ENCODE results near the gene CDH24. TPM values are rescaled to one million over a fixed set of nuclear protein-coding genes. Genes with fewer than 3 reads are reported as not detected.
"Not testable (repeated sequence)": the region's sequence is repeated elsewhere in the genome, so short reads cannot be mapped to it uniquely, and the experiment has no call there.

Gene CDH24
- polyA plus RNA-seq, 1 donor (not counting 4 experiments of a cell fraction or from before 2014, with no cell fraction given): 3.9 TPM

- Histone ChIP-seq H3K9me3 (ENCODE audit: control insufficient read depth, low read depth, low read length) (no peaks in the 10 kb centered on the region), H3K27me3 (ENCODE audit: control insufficient read depth, extremely low read depth, insufficient read depth, low read length) (no peaks in the 10 kb centered on the region), H3K4me3 (ENCODE audit: control insufficient read depth in 2 of 3, extremely low read depth in 1 of 3, insufficient read depth in 2 of 3, low read depth in 1 of 3, low read length in 3 of 3) (no peak overlapping the region), H3K27ac (ENCODE audit: control insufficient read depth, insufficient read depth, low read length) (no peak overlapping the region), H3K4me2 (ENCODE audit: control insufficient read depth, extremely low read depth, insufficient read depth, low read depth, low read length) (peak overlapping the region; percentile 97), H3K4me1 (ENCODE audit: control insufficient read depth, extremely low read depth, insufficient read depth, low read length) (peaks cover 27% of the 10 kb centered on the region), H3K79me2 (ENCODE audit: control insufficient read depth, insufficient read depth, low read length) (no peaks in the 10 kb centered on the region), H2AFZ (ENCODE audit: control insufficient read depth, low read length) (no peak overlapping the region), H4K20me1 (ENCODE audit: control insufficient read depth, extremely low read depth, insufficient read depth, low read length) (no peaks in the 10 kb centered on the region), H3K9me1 (ENCODE audit: control insufficient read depth, extremely low read depth, insufficient read depth, low read length) (no peaks in the 10 kb centered on the region), H3K9ac (ENCODE audit: control insufficient read depth, extremely low read depth, insufficient read depth, low read length) (peak overlapping the region; percentile 90), H3K36me3 (ENCODE audit: control insufficient read depth in 2 of 2, extremely low read depth in 1 of 2, insufficient read depth in 2 of 2, low read length in 2 of 2) (no peaks in the 10 kb centered on the region)
- no peak for FAIRE-seq
- TF ChIP-seq, protein P1, sequence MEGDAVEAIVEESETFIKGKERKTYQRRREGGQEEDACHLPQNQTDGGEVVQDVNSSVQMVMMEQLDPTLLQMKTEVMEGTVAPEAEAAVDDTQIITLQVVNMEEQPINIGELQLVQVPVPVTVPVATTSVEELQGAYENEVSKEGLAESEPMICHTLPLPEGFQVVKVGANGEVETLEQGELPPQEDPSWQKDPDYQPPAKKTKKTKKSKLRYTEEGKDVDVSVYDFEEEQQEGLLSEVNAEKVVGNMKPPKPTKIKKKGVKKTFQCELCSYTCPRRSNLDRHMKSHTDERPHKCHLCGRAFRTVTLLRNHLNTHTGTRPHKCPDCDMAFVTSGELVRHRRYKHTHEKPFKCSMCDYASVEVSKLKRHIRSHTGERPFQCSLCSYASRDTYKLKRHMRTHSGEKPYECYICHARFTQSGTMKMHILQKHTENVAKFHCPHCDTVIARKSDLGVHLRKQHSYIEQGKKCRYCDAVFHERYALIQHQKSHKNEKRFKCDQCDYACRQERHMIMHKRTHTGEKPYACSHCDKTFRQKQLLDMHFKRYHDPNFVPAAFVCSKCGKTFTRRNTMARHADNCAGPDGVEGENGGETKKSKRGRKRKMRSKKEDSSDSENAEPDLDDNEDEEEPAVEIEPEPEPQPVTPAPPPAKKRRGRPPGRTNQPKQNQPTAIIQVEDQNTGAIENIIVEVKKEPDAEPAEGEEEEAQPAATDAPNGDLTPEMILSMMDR (optimal IDR thresholded peaks at IDR 0.05 in 1 of 3, IDR thresholded peaks at IDR 0.05 in 1 of 3, conservative IDR thresholded peaks at IDR 0.05 in 1 of 3; ENCODE audit: extremely low read depth in 1 of 3, insufficient read depth in 2 of 3, low read length in 3 of 3): no peak
- TF ChIP-seq EZH2 (IDR thresholded peaks at IDR 0.05; ENCODE audit: low read length): no peak
- dilution Hi-C loops (cut with MboI; ENCODE audit: extremely low pct_ligation_motif_present, low sequenced_read_pairs): no loop called here
- no peak for DNase-seq (ENCODE audit: low read depth, low spot score)
These were observed 51.7 kb downstream of the CDH24 start for GRCh38 chr14:23005451-23006187.

DNA sequence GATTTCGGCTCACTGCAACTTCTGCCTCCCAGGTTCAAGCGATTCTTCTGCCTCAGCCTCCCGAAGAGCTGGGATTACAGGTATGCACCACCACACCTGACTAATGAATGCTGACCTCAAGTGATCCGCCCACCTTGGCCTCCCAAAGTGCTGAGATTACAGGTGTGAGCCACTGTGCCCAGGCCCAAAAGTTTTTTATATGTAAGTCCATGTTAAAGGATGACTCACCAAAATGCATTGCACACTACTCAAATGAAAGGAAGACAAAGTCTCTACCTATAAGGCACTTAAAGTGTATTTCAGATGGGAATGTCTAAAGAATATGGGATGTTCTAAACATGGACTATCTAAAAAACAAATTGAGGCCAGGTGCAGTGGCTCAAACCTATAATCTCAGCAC is 53.0 kb downstream of the CDH24 start:
- H3K4me3 ChIP-seq (ENCODE audit: control insufficient read depth in 2 of 3, extremely low read depth in 1 of 3, insufficient read depth in 2 of 3, low read depth in 1 of 3, low read length in 3 of 3); H3K27ac ChIP-seq (ENCODE audit: control insufficient read depth, insufficient read depth, low read length); H3K79me2 ChIP-seq (ENCODE audit: control insufficient read depth, insufficient read depth, low read length); H3K4me2 ChIP-seq (ENCODE audit: control insufficient read depth, extremely low read depth, insufficient read depth, low read depth, low read length); dilution Hi-C loops (cut with MboI; ENCODE audit: extremely low pct_ligation_motif_present, low sequenced_read_pairs); H3K36me3 ChIP-seq (ENCODE audit: control insufficient read depth in 2 of 2, extremely low read depth in 1 of 2, insufficient read depth in 2 of 2, low read length in 2 of 2); DNase-seq (ENCODE audit: low read depth, low spot score); H3K9ac ChIP-seq (ENCODE audit: control insufficient read depth, extremely low read depth, insufficient read depth, low read length); H3K9me3 ChIP-seq (ENCODE audit: control insufficient read depth, low read depth, low read length); H2AFZ ChIP-seq (ENCODE audit: control insufficient read depth, low read length); H3K9me1 ChIP-seq (ENCODE audit: control insufficient read depth, extremely low read depth, insufficient read depth, low read length); H4K20me1 ChIP-seq (ENCODE audit: control insufficient read depth, extremely low read depth, insufficient read depth, low read length); H3K27me3 ChIP-seq (ENCODE audit: control insufficient read depth, extremely low read depth, insufficient read depth, low read length); FAIRE-seq: not testable (repeated sequence)
- peaks cover 19% of the 10 kb centered on the region for H3K4me1 ChIP-seq (ENCODE audit: control insufficient read depth, extremely low read depth, insufficient read depth, low read length)

GRCh38 chr14:23002592-23002991 is 54.7 kb downstream of the CDH24 start:
- dilution Hi-C loops (cut with MboI; ENCODE audit: extremely low pct_ligation_motif_present, low sequenced_read_pairs): no loop called here
- FAIRE-seq: no peak
- no peaks in the 10 kb centered on the region for H3K27me3 ChIP-seq (ENCODE audit: control insufficient read depth, extremely low read depth, insufficient read depth, low read length)

More at GRCh38 chr14:23002592-23002991, 54.7 kb downstream of the CDH24 start:
- Histone ChIP-seq H3K36me3 (ENCODE audit: control insufficient read depth in 2 of 2, extremely low read depth in 1 of 2, insufficient read depth in 2 of 2, low read length in 2 of 2) (peaks cover 0 to 1% of the 10 kb centered on the region in 2 experiments), H3K9me1 (ENCODE audit: control insufficient read depth, extremely low read depth, insufficient read depth, low read length) (no peaks in the 10 kb centered on the region), H3K79me2 (ENCODE audit: control insufficient read depth, insufficient read depth, low read length) (no peaks in the 10 kb centered on the region), H3K4me3 (ENCODE audit: control insufficient read depth in 2 of 3, extremely low read depth in 1 of 3, insufficient read depth in 2 of 3, low read depth in 1 of 3, low read length in 3 of 3) (no peak overlapping the region), H3K4me2 (ENCODE audit: control insufficient read depth, extremely low read depth, insufficient read depth, low read depth, low read length) (no peak overlapping the region), H4K20me1 (ENCODE audit: control insufficient read depth, extremely low read depth, insufficient read depth, low read length) (no peaks in the 10 kb centered on the region), H3K27ac (ENCODE audit: control insufficient read depth, insufficient read depth, low read length) (no peak overlapping the region), H3K4me1 (ENCODE audit: control insufficient read depth, extremely low read depth, insufficient read depth, low read length) (peaks cover 11% of the 10 kb centered on the region), H3K9me3 (ENCODE audit: control insufficient read depth, low read depth, low read length) (no peaks in the 10 kb centered on the region), H3K9ac (ENCODE audit: control insufficient read depth, extremely low read depth, insufficient read depth, low read length) (no peak overlapping the region), H2AFZ (ENCODE audit: control insufficient read depth, low read length) (no peak overlapping the region)
- DNase-seq (ENCODE audit: low read depth, low spot score): no peak
- TF ChIP-seq EZH2 (IDR thresholded peaks at IDR 0.05; ENCODE audit: low read length): no peak
